RKO (cell line): Measurements from ENCODE around the gene ZC3H18.
A peak's percentile ranks its signal among the peaks of the same experiment; 100 is the strongest.

Experiments
- DNase-seq: peaks from one replicate; pipeline ENCODE4 v3.0.0-alpha.2; 2016; ENCODE audit warnings: low spot score

The ZC3H18 gene

DNA sequence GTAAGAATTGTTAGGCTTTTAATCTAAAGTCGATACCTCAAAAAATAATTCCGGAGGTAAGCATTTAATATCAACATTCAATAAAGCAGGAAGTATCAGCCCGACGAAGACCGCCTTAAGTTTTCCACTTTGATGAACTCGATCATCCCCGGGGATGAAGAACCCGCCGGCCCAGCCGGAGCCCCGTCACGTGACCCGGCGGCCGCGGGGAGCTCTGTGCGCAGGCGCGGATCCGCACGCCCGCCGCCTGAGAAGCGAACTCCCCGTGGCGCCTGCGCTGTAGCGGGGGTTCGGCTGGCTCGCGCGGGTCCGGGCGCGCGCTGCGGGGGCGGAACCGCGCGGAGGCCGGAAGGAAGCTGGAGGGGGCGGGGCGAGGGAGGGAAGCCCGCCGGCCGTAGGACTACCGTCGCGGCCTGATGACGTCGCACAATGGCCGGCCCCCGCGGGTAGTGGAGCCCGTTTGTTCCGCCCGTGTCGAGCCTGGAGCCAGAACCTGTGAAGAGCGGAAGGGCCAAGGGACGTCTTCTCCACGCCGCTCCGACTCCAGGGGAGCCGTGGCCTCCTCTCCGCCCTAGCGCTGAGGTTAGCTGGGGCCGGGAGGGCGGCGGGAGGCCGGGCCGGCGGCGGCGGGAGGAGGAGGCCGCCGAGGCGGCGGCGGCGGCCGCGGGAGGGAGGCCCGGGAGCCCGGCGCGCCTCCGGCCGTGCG is at the start of gene ZC3H18:
Gene ZC3H18, plus strand, starts transcription at position 419 of the 706 bp plus-strand sequence. CDS start 6,721 bp downstream, outside the sequence.
- peak; percentile 95 for DNase-seq

DNA sequence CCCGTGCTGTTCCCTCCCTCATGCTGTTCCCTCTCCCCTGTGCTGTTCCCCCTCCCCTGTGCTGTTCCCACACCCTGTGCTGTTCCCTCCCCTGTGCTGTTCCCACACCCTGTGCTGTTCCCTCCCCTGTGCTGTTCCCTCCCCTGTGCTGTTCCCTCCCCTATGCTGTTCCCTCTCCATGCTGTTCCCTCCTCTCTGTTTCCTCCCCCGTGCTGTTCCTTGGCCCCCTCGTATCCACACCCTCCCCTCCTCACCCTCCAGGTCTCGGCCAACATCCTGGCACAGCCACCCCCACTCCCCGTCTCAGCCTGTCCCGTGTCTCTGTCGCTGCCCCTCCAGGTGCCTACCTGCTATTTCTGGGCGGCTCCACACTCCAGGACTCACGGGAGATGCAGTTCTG is 48.5 kb upstream of the ZC3H18 start:
- no peak for DNase-seq

DNA sequence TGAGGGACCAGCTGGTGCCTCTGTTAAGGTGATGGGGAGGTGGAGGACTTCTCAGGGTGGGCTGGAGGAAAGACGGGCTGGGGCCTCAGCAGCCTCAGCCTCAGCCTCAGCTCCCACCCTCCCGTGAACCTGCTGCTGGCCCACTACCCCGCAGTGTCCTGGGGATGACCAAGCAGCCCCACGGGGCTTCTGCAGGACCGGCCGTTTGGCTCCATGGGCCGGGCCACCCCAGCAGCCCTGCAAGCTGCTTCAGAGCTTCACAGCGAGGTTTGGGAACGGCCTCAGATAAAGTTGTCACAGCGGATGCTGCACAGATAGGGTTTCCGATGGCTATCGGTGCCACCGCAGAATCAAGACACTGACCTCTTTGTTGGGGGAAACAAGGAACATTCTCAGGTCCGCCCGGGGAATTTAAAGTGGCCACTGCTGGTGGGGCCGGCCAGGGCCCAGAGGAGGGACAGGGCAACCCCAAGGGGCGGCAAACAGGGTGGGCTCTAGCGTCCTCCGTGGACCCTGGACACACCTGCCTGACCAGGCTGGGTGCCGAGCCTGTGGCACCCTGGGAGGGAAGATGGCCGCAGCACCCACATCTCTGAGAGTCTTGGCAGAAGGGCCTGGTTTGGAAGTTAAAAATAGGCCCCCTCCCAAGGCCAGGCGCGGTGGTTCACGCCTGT is 47.8 kb upstream of the ZC3H18 start:
- DNase-seq = no peak

DNA sequence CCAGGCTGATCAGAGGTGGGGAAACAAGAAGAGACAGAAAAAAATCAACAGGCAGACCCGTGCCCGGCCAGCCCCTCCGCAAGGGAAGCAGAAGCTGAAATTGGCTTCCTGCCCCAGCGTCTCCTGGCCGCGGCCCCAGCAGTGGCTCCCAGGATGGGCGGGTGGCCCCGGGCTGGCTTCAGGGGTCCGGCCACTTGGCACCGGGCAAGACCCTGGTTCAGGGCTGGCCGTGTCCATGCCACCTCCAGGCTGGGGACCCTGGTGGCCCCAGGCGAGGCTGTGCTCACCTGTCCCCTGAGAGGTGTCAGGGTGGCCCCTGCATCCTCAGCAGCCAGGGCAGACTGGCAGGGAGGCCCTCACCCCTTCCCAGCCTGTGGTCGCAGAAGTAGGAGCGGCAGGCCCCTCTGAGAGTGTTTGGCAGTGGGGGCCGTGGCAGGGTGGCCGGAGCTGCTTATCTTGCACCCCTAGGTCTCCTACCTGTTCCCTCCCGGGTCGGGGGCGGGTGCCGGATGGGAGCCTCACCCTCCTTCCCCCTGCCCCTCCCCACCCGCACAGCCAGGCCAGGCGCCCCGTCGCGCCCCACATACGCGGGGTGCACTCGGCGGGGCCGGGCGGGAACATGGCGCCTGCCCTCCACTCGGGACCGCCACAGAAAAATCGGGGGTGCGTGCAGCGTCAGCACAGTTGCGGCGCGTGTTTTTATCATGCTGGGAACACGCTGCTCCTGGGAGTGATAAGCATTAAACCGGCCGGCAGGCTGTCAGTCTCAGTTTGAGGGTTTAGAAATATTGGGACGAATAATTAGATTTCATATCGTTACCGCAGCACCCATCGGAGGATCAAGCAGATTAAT is 46.7 kb upstream of the ZC3H18 start:
- no peak for DNase-seq

DNA sequence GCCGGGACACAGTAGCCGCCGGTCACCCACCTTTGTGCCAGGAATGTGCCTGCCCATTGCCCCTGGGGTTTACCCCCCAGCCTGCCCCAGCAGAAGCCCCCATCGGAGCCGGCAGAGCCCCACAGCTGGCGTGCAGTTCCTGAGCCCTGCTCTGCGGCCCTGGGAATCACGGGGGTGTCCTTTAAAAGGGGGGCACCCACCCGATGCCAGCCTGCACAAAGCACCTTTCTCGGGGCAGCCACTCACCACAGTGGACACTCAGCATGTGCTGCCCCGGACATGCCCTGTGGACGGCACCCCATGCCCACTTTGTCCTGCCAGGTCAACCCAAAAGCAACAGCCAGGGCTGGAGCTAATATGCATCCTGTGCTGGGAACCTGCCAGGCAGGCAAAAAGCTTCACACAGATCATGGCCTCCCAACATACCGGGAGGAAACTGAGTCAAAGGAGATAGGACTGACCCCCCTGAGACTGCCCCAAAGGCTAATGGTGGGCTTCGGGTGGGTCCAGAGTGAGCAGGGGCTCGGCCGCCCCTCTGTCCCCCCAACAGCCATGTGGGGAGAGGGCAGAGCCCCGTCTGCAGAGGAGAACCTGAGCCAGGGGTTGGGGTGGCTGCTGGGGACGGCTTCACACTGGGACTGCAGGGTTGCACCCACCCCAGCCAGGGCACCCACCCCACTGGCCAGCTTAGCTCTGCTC is 45.8 kb upstream of the ZC3H18 start:
- DNase-seq = no peak

DNA sequence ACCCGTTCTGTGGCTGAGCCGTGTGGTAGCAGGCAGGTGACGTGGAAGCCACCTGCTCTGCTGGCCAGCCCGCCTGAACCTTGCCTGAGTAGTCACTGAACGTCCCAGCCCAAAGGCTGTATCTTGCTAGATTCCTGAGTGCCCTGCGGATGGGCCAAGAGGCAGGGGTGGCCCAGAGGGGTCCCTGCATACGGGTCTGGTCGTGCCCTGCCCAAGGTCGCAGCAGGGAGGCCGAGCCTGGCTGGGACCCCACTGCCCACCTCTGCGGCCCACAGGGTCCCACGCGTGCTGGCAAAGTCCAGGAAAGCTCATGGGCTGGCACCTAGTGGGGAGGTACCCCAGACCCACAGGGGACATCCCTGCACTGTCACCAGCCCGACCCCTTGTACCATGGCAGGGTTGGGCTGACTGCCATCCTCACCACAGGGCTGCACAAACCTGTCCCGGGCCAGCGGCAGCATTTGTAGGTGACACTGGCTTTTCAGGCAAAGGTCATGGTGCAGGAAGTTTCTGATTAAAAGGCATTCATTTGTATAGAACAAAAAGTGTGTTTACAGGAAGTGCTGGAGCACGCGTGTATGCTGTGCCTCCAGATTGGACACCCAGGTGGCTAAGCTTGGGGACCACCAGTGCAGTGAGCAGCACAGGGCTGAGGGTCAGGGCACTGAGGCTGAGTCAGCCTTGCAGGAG is 45.1 kb upstream of the ZC3H18 start:
- DNase-seq = no peak

DNA sequence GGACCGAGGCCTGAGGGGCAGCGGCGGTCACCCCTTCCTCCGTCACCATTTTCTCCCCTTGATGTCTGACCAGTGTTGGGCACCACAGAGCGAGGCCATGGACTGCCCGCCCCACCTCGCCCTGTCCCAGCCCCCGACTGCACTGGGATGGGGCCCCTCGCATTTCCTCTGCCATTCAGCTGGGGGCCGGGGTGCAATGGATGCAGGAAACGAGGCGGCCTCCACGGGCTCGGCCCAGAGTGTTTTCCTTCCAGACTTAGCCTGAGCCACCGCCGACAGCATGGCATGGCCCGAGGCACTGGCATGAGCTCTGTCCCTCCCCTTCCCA is 44.6 kb upstream of the ZC3H18 start:
- DNase-seq = no peak

DNA sequence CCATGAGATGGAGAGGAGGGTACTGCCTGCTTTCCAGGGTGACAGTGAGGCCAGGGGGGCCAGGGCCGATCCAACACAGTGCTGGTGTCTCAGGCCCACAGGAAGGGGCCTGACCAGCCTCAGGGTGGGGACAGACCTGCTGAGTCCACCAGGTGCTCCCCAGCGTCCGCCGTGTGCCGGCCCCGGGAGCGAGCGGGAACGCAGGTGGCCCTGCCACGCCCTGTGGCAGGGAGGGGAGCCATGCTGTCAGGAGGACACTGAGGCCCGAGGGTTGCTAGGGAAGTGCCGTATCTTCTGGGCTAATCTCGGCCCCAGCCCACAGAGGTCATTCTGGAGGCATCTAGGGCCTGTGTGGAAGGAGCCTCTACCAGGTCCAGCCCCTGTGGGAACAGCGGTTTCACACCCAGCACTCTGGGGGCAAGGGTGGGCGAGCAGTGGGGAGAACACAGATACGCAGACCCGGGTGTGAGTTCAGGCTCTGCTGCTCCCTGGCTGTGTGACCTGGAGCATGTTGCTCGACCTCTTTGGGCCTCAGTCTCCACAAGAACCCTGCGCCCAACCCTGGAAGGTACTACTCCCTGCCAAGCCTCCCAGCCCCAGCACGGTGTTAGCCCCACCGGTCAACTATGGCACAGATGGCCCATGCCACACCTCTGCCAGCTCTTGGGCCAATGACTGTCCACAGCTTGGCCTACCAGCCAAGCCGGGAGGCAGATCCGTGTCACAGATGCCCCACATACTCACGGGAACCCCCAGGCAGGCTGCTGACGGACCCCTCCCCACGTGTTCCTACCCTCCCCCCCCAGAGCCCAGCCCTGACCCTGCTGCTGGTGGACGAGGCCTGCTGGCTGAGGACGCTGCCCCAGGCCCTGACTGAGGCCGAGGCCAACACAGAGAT is 43.9 kb upstream of the ZC3H18 start:
- DNase-seq = no peak

DNA sequence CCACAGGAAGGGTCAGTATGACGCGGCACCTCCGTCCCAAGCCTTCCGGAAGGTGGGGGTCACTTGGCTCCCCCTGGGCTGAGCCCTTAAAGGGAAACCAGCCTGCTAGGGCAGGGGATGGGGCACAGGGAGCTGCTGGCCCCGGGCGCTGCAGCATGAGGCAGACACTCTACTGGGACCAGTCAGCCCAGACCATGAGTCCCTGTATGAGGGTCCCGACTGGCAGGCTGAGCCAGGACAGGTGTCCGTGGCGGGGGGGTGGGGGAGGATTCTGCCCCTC is 43.4 kb upstream of the ZC3H18 start:
- no peak for DNase-seq

DNA sequence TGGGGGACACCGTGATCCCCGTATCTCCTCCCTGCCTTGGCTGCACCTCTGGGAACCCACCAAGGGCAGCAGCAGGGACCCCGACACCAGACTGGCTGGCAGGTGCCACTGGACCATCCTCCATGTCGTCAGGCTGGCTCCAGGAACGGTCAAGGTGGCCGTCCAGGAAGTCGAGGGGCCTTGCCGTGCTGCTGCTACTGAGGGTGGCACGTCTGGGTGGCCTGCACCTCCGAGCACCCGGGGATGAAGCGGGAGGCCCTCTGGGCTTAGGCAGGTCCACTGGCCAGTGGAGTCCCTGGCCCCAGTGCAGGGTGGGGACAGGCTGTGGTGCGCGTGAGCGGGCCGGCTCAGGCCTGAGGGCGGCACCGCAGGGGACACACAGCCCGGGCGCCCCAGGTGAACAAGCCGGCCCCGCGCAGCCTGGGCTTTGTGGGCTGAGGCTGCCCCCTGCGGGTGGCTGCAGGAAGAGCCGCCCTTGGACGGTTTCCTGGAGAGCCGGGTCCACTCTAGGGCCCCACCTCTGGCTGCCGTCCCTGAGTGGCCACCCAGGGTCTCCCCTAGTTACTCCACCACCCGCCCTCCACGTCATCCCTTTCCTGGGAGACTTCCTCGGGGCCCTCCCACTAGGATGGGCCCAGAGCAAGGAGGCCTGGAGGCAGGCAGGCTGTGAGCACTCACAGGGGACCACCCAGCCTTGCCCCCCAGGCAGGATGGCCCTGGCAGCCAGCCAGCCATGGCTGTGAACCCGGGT is 42.8 kb upstream of the ZC3H18 start:
- no peak for DNase-seq

DNA sequence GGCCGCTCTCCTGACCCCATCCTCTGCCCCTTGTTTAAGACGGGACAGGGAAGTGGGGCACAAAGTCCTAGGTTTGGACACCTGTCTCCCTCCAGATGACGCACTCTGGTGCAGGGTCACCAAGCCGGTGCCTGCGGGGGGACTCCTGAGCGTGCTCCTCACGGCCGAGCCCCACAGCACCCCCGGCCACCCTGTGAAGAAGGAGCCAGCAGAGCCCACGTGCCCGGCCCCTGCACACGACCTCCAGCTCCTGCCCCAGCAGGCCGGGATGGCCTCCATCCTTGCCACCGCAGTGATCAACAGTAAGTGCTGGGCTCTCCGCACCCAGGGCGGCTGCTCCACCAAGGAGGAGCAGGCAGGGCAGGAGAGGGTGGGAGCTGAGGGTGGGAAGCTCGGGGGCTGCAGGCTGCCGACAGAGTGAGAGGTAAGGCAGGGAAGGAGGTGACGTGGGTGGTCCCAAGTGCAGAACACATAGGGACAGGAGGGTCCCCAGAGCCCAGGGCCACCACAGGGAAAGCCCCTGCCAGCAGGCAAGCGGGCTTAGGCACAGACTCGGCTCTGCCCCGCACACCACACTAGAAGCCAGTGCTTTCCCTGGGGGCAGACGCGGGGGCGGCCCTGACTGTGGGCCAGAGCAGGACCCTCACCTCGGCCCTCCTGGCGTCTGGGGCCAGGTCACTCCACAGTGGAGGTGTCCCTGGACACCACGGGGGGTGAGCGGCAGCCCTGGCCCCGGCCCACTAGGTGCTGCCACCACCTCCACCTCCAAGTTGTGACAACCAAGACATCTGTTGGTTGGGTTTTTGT is 42.1 kb upstream of the ZC3H18 start:
- DNase-seq = no peak

DNA sequence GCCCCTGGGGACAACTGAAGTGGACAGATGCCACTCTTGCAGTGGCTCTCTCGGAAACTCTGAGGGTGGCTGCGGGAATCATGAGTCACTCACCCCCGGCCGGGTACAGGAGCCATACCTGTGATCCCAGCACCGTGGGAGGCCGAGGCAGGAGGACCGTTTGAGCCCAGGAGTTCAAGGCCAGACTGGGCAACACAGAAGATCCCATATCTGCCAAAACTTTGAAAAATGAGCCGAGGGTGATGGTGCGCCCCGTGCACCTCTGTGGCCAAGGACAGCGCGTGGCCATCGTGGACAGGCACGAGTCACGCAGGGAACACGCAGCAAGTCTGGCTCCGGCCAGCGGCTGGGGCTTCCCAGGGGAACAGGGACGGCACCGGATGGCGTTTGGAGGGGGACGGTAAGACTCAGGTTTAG is 41.3 kb upstream of the ZC3H18 start:
- no peak for DNase-seq

DNA sequence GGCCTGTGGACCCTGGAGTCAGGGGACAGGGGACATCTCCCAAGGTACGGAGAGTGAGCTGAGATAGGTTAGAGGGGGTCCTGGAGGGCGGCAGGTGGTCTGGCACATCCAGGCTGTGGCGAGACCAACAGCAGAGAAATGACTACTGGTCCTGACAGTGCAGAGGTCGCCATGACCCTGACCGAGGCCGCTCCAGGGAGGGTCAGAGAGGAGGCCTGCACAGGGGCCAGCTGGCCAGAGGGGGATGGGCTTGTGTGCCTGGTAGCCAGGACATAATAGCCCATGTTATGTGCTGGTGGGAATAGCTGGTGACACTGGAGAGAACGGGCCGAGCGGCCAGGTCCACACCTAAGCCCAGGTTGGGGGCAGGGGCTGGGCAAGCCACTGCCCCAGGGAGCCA is 40.6 kb upstream of the ZC3H18 start:
- no peak for DNase-seq

DNA sequence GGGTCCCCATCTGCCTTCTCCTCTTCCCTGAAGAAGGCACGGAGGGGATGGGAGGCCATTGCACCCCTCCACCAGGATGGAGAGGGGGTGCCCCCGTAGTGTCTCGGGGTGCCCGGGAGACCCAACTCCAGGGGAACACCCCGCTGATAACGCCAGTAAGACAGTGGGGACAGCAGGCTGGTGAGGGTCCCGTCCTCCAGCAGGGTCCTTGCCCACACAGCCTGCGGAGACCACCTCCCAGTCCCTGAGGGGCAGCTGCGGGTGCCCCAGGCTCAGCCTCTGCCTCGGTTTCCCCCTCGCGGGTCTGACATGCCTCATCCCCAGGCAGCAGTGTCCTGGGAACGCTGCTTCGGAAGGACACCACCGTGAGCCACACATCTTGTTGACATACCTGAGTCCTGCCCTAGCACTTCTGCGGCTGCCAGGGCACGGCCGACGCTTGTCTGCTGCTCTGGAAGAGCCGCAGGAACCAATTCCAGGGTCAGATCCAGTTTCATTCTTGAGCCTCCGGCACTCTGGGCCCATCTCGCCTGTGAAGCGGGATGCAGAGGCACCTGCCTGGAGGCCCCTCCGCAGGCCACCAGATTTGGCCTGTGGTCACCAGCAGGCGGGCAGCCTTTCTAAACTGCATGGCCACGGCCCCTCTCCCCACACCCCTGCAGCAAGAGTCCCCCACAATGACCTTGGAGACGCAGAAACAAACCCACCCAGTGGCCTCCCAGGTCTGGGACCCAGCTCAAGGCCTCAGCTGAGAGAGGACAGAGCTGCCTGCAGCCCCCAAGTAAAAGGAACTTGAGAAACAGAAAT is 39.9 kb upstream of the ZC3H18 start:
- DNase-seq = no peak

DNA sequence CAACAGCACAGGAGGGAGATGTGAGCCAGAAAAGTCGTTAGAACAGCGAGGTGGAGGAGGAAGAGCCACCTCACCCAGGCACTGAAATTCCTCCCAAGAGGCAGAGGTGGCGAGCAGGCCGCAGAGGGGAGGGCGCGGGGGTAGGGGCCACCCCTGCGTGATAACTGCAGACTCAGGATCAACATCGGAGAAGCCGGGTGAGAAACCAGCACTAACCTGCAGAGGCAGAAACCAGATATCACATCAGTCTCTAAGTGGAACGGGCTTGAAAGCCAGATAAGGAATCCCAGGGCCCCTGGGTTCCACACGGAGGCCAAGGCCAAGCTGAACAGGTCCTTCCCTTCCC is 39.4 kb upstream of the ZC3H18 start:
- no peak for DNase-seq

DNA sequence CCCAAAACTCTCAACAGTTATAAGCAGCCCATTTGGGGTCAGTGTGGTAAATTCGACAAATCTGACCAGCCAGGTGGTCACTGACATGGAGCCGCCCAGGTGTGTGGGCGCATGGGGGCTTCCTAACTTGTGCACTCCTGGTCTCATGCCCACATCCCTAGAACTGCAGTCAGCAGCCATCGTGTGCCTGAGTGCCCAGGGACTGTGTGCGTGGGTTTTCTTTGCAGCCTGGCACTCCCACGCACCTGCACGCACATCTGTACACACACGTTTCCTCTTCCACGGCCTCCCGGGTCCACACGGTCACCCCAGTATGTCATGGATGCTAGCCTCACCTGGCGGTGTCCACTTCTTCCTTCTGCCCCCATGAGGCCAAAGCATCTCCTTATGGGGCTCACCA is 38.9 kb upstream of the ZC3H18 start:
- DNase-seq = no peak

DNA sequence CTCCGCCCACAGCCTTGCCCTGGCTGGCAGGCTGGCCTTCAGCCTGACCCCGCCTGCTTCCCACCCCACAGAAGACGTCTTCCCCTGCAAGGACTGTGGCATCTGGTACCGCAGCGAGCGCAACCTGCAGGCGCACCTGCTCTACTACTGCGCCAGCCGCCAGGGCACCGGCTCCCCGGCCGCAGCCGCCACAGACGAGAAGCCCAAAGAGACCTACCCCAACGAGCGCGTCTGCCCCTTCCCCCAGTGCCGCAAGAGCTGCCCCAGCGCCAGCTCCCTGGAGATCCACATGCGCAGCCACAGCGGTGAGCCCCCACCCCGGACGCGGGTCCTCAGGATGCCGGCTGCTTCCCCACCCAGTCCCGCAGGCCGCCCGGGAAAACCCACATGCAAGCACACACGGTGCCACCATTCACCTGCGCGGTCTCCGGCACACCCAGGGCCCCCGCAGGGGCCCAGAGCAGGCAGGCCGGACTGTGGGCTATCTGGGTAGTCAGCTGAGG is 38.2 kb upstream of the ZC3H18 start:
- no peak for DNase-seq

DNA sequence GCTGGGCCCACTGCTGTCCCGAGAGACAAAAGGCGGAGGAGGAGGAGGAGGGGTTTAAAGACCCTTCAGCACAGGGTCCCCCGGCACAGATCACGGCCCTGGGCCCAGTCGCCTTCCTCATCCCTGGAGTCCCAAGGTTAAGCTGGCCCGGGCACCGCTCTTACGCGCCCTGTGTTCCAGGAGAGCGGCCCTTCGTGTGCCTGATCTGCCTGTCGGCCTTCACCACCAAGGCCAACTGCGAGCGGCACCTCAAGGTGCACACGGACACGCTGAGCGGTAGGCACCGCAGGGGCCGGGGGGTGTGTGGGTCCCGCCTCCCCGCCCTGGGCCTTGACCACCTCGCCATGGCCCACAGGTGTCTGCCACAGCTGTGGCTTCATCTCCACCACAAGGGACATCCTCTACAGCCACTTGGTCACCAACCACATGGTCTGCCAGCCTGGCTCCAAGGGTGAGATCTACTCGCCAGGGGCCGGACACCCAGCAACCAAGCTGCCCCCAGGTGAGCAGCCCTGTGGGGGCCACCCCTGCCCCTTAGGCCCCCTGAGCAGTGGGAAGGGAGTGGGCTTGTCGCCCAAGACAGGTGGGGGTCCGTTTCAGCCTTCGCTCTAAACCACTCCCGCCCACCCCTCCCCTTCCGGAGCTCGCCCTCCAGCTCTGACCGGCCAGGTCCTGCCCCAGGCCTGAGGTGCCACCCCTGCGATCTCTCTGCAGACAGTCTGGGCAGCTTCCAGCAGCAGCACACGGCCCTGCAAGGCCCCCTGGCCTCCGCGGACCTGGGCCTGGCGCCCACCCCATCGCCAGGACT is 37.6 kb upstream of the ZC3H18 start:
- DNase-seq = no peak
